ENCODE results near the gene ACSM2A.
"Not testable (repeated sequence)": the region's sequence is repeated elsewhere in the genome, so short reads cannot be mapped to it uniquely, and the experiment has no call there.

DNA sequence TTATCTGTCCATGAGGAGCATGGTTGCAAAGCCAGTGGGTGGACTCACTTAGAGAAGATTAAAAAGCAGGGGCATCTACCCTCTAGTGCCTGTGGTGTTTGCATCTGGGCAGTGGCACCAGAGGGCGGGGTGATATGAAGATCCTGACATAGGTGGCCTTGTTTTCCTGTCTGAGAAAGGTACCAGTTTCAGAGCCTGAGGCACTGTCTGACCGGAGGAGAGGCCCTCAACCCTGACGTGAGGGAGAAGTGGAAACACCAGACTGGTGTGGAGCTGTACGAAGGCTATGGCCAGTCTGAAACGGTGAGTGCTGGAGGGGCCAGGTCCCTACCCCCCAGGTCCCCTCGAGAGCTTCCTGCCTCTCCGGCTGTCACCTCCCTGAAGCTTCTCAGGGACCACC, 21.8 kb upstream of the ACSM2A start:
- TF ChIP-seq, protein P1, sequence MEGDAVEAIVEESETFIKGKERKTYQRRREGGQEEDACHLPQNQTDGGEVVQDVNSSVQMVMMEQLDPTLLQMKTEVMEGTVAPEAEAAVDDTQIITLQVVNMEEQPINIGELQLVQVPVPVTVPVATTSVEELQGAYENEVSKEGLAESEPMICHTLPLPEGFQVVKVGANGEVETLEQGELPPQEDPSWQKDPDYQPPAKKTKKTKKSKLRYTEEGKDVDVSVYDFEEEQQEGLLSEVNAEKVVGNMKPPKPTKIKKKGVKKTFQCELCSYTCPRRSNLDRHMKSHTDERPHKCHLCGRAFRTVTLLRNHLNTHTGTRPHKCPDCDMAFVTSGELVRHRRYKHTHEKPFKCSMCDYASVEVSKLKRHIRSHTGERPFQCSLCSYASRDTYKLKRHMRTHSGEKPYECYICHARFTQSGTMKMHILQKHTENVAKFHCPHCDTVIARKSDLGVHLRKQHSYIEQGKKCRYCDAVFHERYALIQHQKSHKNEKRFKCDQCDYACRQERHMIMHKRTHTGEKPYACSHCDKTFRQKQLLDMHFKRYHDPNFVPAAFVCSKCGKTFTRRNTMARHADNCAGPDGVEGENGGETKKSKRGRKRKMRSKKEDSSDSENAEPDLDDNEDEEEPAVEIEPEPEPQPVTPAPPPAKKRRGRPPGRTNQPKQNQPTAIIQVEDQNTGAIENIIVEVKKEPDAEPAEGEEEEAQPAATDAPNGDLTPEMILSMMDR (IDR thresholded peaks at IDR 0.05) = not testable (repeated sequence)
- TF ChIP-seq POLR2A (IDR thresholded peaks at IDR 0.05) = not testable (repeated sequence)

Measured in uterus (tissue), 2 donors.